Mesothelial cell of epicardium (in vitro differentiated cells): Measurements from ENCODE around the gene KAT14. TPM values are rescaled to one million over a fixed set of nuclear protein-coding genes. Genes with fewer than 3 reads are reported as not detected.
"Not testable (repeated sequence)": the region's sequence is repeated elsewhere in the genome, so short reads cannot be mapped to it uniquely, and the experiment has no call there.

Source experiments
- DNase-seq, 2 experiments: peaks; one replicate each; pipeline ENCODE4 v3.0.0; 2021; ENCODE audit warnings: low spot score in 2 of 2; ENCODE audit not compliant: unreplicated experiment in 2 of 2
- H3K27ac Mint-ChIP-seq: 2 replicates; pipeline ENCODE4 v1.8.0; 2021; ENCODE audit warnings: mixed read lengths
- H3K27me3 Mint-ChIP-seq: 2 replicates; pipeline ENCODE4 v1.8.0; 2021; ENCODE audit warnings: low read depth, mixed read lengths
- H3K36me3 Mint-ChIP-seq: 2 replicates; pipeline ENCODE4 v1.8.0; 2021; ENCODE audit warnings: mixed read lengths
- H3K4me1 Mint-ChIP-seq: 2 replicates; pipeline ENCODE4 v1.8.0; 2021; ENCODE audit warnings: mixed read lengths
- H3K4me3 Mint-ChIP-seq: 2 replicates; pipeline ENCODE4 v1.8.0; 2021; ENCODE audit warnings: mild to moderate bottlenecking, moderate library complexity, mixed read lengths
- H3K9me3 Mint-ChIP-seq: 2 replicates; pipeline ENCODE4 v1.8.0; 2021; ENCODE audit warnings: mixed read lengths
- CTCF ChIP-seq: fragments of 200-600 bp; sonication (generic); IDR thresholded peaks from one replicate; pipeline ENCODE4 v1.5.0; 2021; ENCODE audit warnings: antibody characterized with exemption; ENCODE audit not compliant: unreplicated experiment
- total RNA-seq: library from RNA; stranded (reverse); gene quantifications from 3 replicates; pipeline ENCODE4 v1.2.1, GENCODE V29; 2021

The KAT14 gene
- 22.2 to 23.9 TPM (median 22.5 TPM) in 3 replicates for total RNA-seq

- Mint-ChIP-seq H3K4me3 (peak within 1 kb of the TSS; percentile 88), H3K27me3 (no peaks in the 10 kb centered on the region), H3K9me3 (no peaks in the 10 kb centered on the region), H3K36me3 (peaks cover 6% of the 10 kb centered on the region), H3K4me1 (peaks cover 21% of the 10 kb centered on the region), H3K27ac (peak within 1 kb of the TSS; percentile 93)
- DNase-seq, result peak; percentile 86 to 96
- no peak for TF ChIP-seq CTCF
Observed at GRCh38 chr20:18137412-18138265, at the start of gene KAT14, which contains the start of gene PET117. Gene KAT14, plus strand, starts transcription at chr20:18137863. Its CDS starts 4,798 bp downstream, at chr20:18142661. Gene PET117, plus strand, starts transcription at chr20:18137863. Its CDS starts 93 bp downstream, at chr20:18137956.

- not testable (repeated sequence) for DNase-seq, H3K27me3 Mint-ChIP-seq, H3K27ac Mint-ChIP-seq, H3K9me3 Mint-ChIP-seq, H3K36me3 Mint-ChIP-seq, H3K4me1 Mint-ChIP-seq, H3K4me3 Mint-ChIP-seq
Observed at GRCh38 chr20:18088298-18088697, 49.4 kb upstream of the KAT14 start.

GRCh38 chr20:18088841-18089240, 48.8 kb upstream of the KAT14 start:
- not testable (repeated sequence) for H3K27me3 Mint-ChIP-seq, H3K9me3 Mint-ChIP-seq, H3K4me3 Mint-ChIP-seq, H3K4me1 Mint-ChIP-seq, H3K27ac Mint-ChIP-seq, DNase-seq, H3K36me3 Mint-ChIP-seq

- H3K27ac Mint-ChIP-seq, result no peak overlapping the region
- H3K4me3 Mint-ChIP-seq, result no peak overlapping the region
- DNase-seq, result no peak
- H3K9me3 Mint-ChIP-seq, result no peaks in the 10 kb centered on the region
- no peak for TF ChIP-seq CTCF
- H3K27me3 Mint-ChIP-seq, result peaks cover 4% of the 10 kb centered on the region
- no peaks in the 10 kb centered on the region for H3K4me1 Mint-ChIP-seq
- no peaks in the 10 kb centered on the region for H3K36me3 Mint-ChIP-seq
Observed at GRCh38 chr20:18090044-18090443, 47.6 kb upstream of the KAT14 start.

GRCh38 chr20:18090477-18090876, 47.2 kb upstream of the KAT14 start:
- H3K27me3 Mint-ChIP-seq, result peaks cover 4% of the 10 kb centered on the region
- H3K9me3 Mint-ChIP-seq, result no peaks in the 10 kb centered on the region
- H3K4me3 Mint-ChIP-seq, result no peak overlapping the region
- DNase-seq, result no peak
- H3K36me3 Mint-ChIP-seq, result no peaks in the 10 kb centered on the region
- no peaks in the 10 kb centered on the region for H3K4me1 Mint-ChIP-seq
- TF ChIP-seq CTCF, result no peak
- no peak overlapping the region for H3K27ac Mint-ChIP-seq

GRCh38 chr20:18091623-18092022, 46.0 kb upstream of the KAT14 start:
- no peaks in the 10 kb centered on the region for H3K9me3 Mint-ChIP-seq
- no peak for DNase-seq
- H3K27me3 Mint-ChIP-seq, result peaks cover 4% of the 10 kb centered on the region
- no peak overlapping the region for H3K27ac Mint-ChIP-seq
- H3K4me1 Mint-ChIP-seq, result no peaks in the 10 kb centered on the region
- no peak overlapping the region for H3K4me3 Mint-ChIP-seq
- H3K36me3 Mint-ChIP-seq, result no peaks in the 10 kb centered on the region
- no peak for TF ChIP-seq CTCF
